HG03354 (cell line): Measurements from ENCODE around the gene C11orf65.

Experiments used
- ATAC-seq: cut with Tn5 transposase; IDR thresholded peaks from one replicate; pipeline ENCODE4 v1.9.1; 2021; ENCODE audit warnings: mild to moderate bottlenecking; ENCODE audit not compliant: unreplicated experiment, poor library complexity, severe bottlenecking

Gene C11orf65, protein sequence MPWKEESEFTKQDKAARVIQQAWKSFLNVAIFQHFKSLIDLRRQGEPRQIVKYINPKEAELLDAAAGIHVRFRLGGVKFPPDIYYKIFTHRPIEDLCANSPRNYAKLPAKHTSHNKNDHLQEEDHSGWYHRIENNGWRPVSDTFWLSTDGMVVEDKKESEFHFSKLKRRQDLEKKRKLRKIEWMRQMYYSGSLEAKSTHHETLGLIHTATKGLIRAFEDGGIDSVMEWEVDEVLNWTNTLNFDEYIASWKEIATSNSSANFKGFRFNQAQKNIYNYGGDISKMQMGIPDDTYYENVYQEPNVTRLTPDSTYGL

DNA sequence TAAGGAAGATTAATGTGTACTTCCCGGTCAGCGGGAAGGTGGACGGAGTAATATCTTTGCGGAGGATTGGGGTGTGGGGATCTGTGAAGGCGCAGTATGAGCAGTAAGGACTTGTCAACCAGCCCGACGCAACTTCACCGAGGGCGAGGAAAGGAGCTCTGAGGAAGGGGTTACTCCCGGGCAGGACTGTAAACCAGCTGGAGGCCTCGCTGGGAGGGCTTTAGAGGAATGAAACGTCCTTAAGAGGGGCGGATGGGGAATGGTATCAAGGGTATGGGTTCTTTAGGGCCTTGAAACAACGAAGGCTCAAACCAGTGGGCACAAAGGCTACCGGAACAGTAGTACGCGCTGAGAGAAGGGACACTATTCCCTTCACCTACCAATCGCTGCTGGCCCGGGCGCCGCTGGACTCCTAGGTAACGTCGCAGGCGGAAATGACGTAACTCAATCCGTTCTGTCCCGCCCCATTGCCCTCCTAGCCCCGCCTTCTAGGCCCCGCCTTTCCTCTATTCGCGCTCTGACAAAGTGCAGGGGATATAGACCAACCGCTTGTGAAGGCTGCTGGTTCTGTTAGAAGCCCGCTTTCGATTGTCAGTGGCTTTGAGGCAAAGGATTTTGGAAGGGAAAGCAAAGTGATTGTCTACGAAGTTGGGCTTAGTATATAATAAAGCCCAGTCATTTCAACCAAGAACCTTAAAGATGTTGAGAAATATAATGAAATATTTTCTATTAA is at the start of gene C11orf65:
C11orf65 (minus strand) TSS at position 439 of the 733 bp plus-strand sequence. CDS start 5,970 bp downstream, outside the sequence.
- ATAC-seq: peak; percentile 99

DNA sequence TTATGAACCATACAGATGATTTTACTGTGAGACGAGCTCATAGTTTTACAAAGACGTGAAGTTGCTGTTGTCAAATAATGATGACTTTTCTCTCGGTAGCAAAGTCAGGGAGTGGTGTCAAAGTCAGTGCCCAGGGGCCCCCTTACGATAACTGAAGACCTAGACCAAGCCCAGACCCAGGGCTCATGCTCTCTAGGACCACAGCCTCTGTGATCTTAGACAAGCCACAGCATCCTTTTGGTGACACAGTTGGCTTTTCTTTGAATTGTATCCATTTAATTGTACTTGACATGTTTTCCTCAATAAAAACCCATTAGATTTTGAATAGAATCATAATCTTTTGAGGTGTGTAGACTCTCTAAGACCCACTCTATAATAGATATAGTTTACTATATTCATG is 48.8 kb upstream of the C11orf65 start:
- ATAC-seq: no peak

- no peak for ATAC-seq
These were observed 45.4 kb upstream of the C11orf65 start for GRCh38 chr11:108512708-108513107.

GRCh38 chr11:108511851-108512474 is 44.6 kb upstream of the C11orf65 start:
- no peak for ATAC-seq

DNA sequence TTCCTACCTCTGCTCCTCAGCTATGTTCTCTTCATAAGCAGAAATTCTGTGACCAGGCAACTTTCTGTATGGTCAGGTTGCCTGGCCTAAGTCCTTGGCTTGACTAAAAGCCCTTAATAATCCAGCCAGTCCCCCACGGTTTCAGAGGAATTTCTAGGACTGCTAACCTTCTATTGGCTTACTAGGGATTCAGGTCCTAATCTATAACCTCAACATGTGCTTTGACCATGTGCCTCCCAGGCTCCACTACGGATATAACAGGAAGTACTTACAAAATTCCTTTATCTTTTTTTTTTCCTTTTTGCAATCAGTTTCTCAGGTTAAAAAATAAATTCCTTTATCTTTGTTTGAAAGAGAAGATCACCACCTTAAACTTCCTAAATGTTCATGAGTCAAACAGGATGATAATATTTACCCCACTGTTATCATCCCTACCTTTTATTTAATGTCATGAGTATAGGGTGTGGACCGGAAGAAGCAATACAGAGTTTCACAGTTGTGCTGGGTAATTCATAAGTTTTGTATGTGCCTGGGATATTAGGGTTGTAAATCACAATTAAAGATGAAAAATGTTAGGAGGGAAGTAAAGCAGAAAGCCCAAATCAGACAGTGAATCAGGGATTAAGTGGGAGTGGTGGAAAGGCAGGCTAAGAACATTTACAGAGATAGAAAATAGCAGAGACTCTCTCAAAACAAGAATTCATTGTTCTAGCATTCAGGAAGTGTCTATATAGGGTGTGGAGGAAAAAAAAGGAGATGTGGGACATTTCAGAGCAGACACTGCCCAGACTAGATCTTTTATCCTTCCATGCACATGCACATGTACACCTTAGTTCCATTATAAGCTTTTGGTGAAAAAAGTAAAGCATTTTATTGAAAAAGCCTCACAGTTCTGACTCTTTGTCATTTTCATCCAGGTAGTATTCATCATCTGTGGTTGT is 41.6 kb upstream of the C11orf65 start:
- no peak for ATAC-seq

- ATAC-seq: no peak
These were observed 34.1 kb upstream of the C11orf65 start for GRCh38 chr11:108501396-108501795.

GRCh38 chr11:108500721-108501120 is 33.4 kb upstream of the C11orf65 start:
- ATAC-seq: no peak

GRCh38 chr11:108500169-108500568 is 32.8 kb upstream of the C11orf65 start:
- no peak for ATAC-seq

GRCh38 chr11:108498816-108499408 is 31.6 kb upstream of the C11orf65 start:
- peak; percentile 13 for ATAC-seq

DNA sequence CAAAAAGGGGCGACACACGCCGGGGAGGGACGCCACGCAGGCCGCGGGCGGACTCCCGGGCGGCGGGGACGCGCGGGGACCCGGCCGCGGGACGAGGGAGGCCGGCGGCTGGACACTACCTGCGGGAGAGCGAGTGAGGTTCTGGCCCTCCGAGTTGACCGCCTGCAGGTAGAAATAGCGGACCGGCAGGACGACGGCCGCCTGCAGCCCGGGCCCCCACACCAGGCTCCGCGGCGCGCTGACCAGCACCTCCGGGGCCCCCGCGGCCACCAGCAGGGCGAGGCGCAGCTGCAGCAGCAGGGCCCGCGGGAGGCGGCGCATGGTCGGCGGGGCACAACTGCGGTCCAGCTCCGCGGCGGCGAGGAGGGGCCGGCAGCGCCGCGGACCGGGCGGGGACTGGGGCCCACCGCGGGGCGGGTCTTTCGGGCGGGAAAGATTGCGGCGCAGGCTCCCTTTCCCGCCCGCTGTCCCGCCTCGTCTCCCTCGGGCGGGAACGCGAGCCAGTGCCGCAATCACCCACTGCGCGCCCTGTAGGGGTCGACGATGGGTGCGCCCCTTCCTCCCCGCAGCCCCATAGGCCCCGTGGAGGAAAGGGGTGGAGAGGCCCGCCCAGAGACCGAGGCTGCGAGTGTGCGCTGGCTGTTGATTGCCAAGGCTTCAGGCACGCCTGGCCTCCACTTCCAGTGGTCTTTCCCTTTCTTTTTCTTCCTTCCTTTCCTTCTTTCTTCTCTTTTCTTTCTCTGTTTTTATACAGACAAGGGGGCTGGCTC is 30.9 kb upstream of the C11orf65 start, which contains the start of gene POGLUT3:
POGLUT3 (minus strand) TSS at position 339 of the 770 bp plus-strand sequence; CDS start at position 321, 18 bp downstream.
- ATAC-seq: peak; percentile 70

- peak; percentile 56 for ATAC-seq
These were observed 30.2 kb upstream of the C11orf65 start for GRCh38 chr11:108497317-108498045.

GRCh38 chr11:108496643-108497256 is 29.4 kb upstream of the C11orf65 start:
- no peak for ATAC-seq

DNA sequence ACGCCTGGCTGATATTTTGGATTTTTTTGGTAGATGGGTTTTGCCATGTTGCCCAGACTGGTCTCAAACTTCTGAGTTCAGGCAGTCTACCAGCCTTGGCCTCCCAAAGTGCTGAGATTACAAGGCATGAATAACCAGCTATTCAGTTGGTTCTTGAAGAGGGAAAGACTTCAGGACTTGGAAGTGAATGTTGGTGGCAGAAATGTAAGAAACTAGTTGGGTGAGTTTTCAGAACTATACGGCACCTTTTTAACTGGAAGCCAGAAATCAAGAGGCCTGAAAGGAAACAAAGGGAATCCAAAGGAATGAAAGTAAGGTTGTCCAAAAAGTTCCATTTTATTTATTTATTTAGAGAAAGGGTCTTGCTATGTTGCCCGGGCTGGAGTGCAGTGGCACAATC is 28.0 kb upstream of the C11orf65 start:
- ATAC-seq: no peak

GRCh38 chr11:108494182-108494581 is 26.9 kb upstream of the C11orf65 start:
- no peak for ATAC-seq

DNA sequence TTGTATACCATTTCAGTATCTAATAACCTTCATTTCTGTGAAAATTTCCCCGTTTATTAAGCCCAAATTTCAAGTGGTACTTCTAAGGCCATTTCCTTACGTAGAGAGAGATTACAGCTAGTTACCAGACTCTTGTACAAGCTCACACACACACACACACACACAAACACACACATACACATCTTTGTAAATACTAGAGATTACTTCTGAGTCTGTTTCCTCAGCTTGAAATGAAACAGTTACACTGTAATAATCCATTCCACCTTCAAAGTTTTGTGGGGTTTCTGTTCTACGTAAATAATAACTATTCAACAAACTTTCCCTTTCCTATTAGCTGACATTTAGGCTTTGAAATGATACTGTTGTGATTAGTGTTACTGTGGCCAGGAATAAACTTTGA is 24.6 kb upstream of the C11orf65 start:
- ATAC-seq: no peak

GRCh38 chr11:108486828-108487227 is 19.5 kb upstream of the C11orf65 start:
- no peak for ATAC-seq

DNA sequence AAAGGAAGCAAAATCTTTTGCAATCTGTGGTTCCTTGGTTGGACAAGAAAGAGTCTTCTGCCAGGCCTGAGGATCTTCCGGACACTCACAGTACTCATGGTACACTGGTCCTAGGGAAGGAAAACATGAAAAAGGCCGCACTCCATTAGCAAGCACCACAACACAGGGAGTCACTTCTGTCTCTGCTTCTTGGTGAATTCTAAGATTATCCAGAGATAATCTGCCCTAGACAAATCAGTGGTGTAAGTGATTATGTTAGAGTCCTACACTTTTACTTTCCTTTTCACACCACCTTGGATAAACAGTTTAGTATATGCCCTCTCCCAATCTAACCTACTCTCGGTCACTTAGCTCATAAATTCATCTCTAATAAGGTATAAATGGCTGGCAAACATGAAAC is 19.0 kb upstream of the C11orf65 start:
- no peak for ATAC-seq
